Glutamatergic neuron (in vitro differentiated cells): ENCODE measurements around the gene ZNF766. TPM values are rescaled to one million over a fixed set of nuclear protein-coding genes. Genes with fewer than 3 reads are reported as not detected.
A peak's percentile ranks its signal among the peaks of the same experiment; 100 is the strongest.
"Not testable (repeated sequence)": the region's sequence is repeated elsewhere in the genome, so short reads cannot be mapped to it uniquely, and the experiment has no call there.

Experiments used
- DNase-seq: peaks from one replicate; pipeline ENCODE4 v3.0.0; 2022
- H3K27ac Mint-ChIP-seq: one replicate; pipeline ENCODE4 v1.8.0; 2020; ENCODE audit warnings: mild to moderate bottlenecking, mixed read lengths, inconsistent platforms; ENCODE audit not compliant: unreplicated experiment
- H3K27me3 Mint-ChIP-seq: one replicate; pipeline ENCODE4 v1.8.0; 2020; ENCODE audit warnings: mild to moderate bottlenecking, moderate library complexity, mixed read lengths, inconsistent platforms; ENCODE audit not compliant: unreplicated experiment
- H3K36me3 Mint-ChIP-seq: one replicate; pipeline ENCODE4 v1.8.0; 2020; ENCODE audit warnings: mild to moderate bottlenecking, mixed read lengths, inconsistent platforms; ENCODE audit not compliant: unreplicated experiment
- H3K4me1 Mint-ChIP-seq: one replicate; pipeline ENCODE4 v1.8.0; 2020; ENCODE audit warnings: mild to moderate bottlenecking, low read depth, mixed read lengths, inconsistent platforms; ENCODE audit not compliant: unreplicated experiment
- H3K4me3 Mint-ChIP-seq: one replicate; pipeline ENCODE4 v1.8.0; 2020; ENCODE audit warnings: mild to moderate bottlenecking, mixed read lengths, inconsistent platforms; ENCODE audit not compliant: unreplicated experiment
- H3K9me3 Mint-ChIP-seq: one replicate; pipeline ENCODE4 v1.8.0; 2020; ENCODE audit warnings: mild to moderate bottlenecking, moderate library complexity, mixed read lengths, inconsistent platforms; ENCODE audit not compliant: unreplicated experiment
- total RNA-seq: library from RNA; stranded (reverse); fragmentation: NEBNext Ultra II Directional; extraction: Animal tissue kit (Norgen Biotek cat#: 25700); gene quantifications from one replicate; pipeline ENCODE4 v1.2.1, GENCODE V29; 2021; ENCODE audit not compliant: unreplicated experiment
- TF ChIP-seq, protein P1 (sequence below): fragments of 200-600 bp; sonication (generic); IDR thresholded peaks from one replicate; pipeline ENCODE4 v1.5.0; 2021; ENCODE audit not compliant: partially characterized antibody, unreplicated experiment

The ZNF766 gene
- total RNA-seq, 1 donor from 2014 or later = 29.9 TPM

DNA sequence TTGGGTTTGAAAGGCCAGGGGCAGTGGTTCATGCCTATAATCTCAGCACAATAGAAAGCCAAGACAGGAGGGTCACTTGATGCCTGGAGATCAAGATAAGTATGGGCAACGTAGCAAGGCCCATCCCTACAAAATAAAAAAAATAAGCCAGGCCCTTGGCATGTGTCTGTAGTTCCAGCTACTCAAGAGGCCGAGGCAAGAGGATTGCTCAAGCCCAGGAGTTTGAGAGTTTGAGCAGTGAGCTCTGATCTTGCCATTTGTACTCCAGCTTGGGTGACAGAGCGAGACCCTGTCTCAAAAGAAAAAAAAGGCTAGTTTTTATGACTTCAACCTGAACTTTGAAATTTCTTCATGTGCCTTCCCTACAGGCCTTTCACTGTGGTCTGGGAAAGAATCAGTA lies 22.4 kb downstream of the ZNF766 start:
- Mint-ChIP-seq H3K36me3 (peaks cover 30% of the 10 kb centered on the region), H3K27ac (no peak overlapping the region), H3K4me1 (no peaks in the 10 kb centered on the region), H3K4me3 (no peak overlapping the region), H3K9me3 (peaks cover 1% of the 10 kb centered on the region), H3K27me3 (no peaks in the 10 kb centered on the region)
- TF ChIP-seq, protein P1, sequence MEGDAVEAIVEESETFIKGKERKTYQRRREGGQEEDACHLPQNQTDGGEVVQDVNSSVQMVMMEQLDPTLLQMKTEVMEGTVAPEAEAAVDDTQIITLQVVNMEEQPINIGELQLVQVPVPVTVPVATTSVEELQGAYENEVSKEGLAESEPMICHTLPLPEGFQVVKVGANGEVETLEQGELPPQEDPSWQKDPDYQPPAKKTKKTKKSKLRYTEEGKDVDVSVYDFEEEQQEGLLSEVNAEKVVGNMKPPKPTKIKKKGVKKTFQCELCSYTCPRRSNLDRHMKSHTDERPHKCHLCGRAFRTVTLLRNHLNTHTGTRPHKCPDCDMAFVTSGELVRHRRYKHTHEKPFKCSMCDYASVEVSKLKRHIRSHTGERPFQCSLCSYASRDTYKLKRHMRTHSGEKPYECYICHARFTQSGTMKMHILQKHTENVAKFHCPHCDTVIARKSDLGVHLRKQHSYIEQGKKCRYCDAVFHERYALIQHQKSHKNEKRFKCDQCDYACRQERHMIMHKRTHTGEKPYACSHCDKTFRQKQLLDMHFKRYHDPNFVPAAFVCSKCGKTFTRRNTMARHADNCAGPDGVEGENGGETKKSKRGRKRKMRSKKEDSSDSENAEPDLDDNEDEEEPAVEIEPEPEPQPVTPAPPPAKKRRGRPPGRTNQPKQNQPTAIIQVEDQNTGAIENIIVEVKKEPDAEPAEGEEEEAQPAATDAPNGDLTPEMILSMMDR = no peak
- no peak for DNase-seq

DNA sequence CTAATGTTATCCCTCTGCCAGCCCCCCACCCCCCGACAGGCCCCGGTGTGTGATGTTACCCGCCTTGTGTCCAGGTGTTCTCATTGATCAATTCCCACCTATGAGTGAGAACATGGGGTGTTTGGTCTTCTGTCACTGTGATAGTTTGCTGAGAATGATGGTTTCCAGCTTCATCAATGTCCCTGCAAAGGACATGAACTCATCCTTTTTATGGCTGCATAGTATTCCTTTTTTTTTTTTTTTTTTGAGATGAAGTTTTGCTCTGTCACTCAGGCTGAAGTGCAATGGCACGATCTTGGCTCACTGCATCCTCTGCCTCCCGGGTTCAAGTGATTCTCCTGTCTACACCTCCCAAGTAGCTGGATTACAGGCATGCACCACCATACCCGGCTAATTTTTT lies 23.6 kb downstream of the ZNF766 start:
- not testable (repeated sequence) for H3K9me3 Mint-ChIP-seq

DNA sequence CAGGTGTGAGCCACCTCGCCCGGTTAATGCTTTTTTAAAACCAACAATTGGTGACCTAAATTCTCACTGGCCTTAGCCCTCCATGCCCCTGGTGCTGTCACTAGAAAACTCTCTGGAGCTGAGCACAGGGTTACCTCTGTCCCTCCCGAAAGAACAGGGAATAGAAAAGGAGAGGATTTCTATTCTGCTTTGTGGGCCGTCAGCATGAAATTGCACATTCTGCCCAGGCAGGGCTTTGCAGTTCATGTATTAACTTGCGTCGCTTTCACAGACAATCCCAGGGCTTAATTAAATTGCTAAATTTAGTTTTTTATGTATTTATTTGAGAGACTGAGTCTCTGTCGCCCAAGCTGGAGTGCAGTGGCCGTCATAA lies 27.0 kb downstream of the ZNF766 start:
- Mint-ChIP-seq H3K27me3 (peaks cover 8% of the 10 kb centered on the region), H3K4me1 (peaks cover 6% of the 10 kb centered on the region), H3K9me3 (peaks cover 8% of the 10 kb centered on the region), H3K36me3 (peaks cover 26% of the 10 kb centered on the region), H3K4me3 (peak overlapping the region; percentile 85), H3K27ac (peak overlapping the region; percentile 66)
- TF ChIP-seq, protein P1 = no peak
- no peak for DNase-seq

More for the DNA sequence above, 23.6 kb downstream of the ZNF766 start:
- H3K36me3 Mint-ChIP-seq = peaks cover 23% of the 10 kb centered on the region
- not testable (repeated sequence) for DNase-seq, H3K27ac Mint-ChIP-seq, H3K4me1 Mint-ChIP-seq, H3K4me3 Mint-ChIP-seq, H3K27me3 Mint-ChIP-seq

DNA sequence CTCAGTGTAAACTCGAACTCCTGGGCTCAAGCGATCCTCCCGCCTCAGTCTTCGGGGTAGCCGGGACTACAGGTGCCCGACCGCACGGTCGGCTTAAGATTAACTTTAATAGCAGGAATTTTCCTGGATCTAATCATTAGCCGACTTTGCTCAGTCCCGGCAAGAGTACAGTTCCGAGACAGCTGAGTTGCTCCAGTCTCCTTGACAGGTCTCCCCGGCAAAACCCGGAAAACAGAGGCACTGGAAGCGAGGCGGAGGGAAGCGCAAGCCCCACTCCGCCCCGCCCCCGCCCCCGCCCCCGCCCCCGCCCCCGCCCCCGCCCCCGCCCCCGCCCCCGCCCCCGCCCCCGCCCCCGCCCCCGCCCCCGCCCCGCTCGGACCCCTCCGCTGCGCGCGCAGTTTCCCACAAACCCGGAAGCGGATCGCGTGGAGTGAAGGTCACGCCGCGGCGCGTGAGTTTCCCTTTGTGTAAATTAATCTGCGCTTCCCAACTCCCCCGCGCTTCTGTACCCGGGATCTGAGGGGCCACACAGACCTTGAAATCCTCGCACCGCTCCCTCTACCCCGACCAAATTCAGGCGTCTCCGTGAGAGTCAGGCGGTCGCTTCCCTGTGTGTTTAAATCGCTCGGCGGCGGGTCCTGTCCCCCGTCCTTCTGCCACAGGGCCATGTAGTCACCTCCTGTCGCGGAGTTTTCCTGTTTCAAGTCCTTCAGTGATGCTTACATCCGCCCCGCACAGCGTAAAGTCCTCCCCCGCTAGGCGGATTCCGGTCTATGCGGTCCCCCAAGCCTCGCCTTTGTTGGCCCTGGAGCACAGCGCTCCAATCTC lies 27.6 kb downstream of the ZNF766 start, which contains the start of gene ZNF480:
TSS of gene ZNF480 (plus strand) at position 397 of the 828 bp plus-strand sequence. CDS start 3,244 bp downstream, outside the sequence.
- Mint-ChIP-seq H3K4me3 (peak within 1 kb of the TSS; percentile 98), H3K27ac (peak within 1 kb of the TSS; percentile 99), H3K27me3 (peaks cover 9% of the 10 kb centered on the region), H3K9me3 (peaks cover 8% of the 10 kb centered on the region), H3K36me3 (peaks cover 32% of the 10 kb centered on the region), H3K4me1 (peaks cover 6% of the 10 kb centered on the region)
- TF ChIP-seq, protein P1 = no peak
- DNase-seq = peak; percentile 82

DNA sequence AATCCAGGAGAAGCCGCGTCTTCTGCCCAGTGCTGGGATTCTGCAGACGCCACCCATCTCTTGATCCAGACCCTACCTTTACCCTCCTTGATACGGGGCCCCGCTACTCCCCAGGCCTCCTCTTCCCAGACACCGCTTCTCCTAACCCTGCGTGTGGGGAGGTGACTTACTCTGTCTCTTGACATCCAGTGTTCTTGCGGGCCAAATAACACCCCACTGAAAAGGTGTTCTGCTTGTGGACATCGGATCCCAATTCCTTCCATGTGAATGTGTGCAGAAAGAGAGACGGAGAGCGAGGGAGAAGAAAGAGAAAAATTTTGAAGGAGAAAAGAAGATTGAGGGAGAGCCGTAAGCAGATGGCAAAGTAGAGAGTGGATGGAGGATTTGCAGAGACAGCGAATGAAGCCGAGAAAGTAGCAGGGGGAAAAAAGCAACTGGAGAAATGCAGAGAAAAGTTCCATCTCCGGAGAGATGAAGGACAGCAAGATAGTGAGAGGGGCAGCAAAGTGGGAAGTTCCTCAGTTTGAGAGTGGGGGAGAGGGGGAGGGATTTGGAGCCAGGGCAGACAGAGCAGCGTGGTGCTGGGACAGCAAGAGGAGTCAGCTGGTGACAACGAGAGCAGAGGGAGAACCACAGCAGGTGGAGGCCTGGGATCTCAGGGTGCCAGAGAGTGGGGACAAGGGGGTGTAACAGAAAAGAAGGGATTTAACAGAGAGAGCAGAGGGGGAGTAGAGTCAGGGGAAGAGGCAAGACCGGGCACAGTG lies 28.4 kb downstream of the ZNF766 start:
- Mint-ChIP-seq H3K27me3 (peaks cover 9% of the 10 kb centered on the region), H3K4me1 (peaks cover 6% of the 10 kb centered on the region), H3K27ac (peak overlapping the region; percentile 99), H3K4me3 (peak overlapping the region; percentile 98), H3K36me3 (peaks cover 31% of the 10 kb centered on the region), H3K9me3 (peaks cover 8% of the 10 kb centered on the region)
- DNase-seq = peak; percentile 31
- TF ChIP-seq, protein P1 = no peak
